Uterus (tissue), 4 donors: ENCODE measurements around the gene FAM168B. TPM values are rescaled to one million over a fixed set of nuclear protein-coding genes. Genes with fewer than 3 reads are reported as not detected.

Experiments used
- DNase-seq, 2 donors: peaks; one replicate each; pipeline ENCODE4 v3.0.0-alpha.2; 2019 to 2020
- H3K27ac ChIP-seq, 2 donors: fragments of 200-600 bp; sonication (generic); 1 replicate in 1 of 2; 2 replicates in 1 of 2; pipeline ENCODE4 v1.5.1; 2016 to 2018
- H3K27me3 ChIP-seq, 2 donors: fragments of 200-600 bp; sonication (generic); one replicate each; pipeline ENCODE4 v1.5.1; 2018 to 2019; ENCODE audit warnings: control low read depth in 1 of 2
- H3K36me3 ChIP-seq, 2 donors: fragments of 200-600 bp; sonication (generic); one replicate each; pipeline ENCODE4 v1.5.1; 2019; ENCODE audit warnings: control low read depth in 1 of 2
- H3K4me1 ChIP-seq, 2 donors: fragments of 200-600 bp; sonication (generic); one replicate each; pipeline ENCODE4 v1.5.1; 2018 to 2019; ENCODE audit warnings: control low read depth in 1 of 2
- H3K4me3 ChIP-seq, 2 donors: fragments of 200-600 bp; sonication (generic); 1 replicate in 1 of 2; 2 replicates in 1 of 2; pipeline ENCODE4 v1.5.1; 2018 to 2019; ENCODE audit warnings: mild to moderate bottlenecking in 1 of 2
- H3K9me3 ChIP-seq, 2 donors: fragments of 200-600 bp; sonication (generic); one replicate each; pipeline ENCODE4 v1.5.1; 2019; ENCODE audit warnings: control low read depth in 1 of 2
- CTCF ChIP-seq, 4 experiments: fragments of 200-600 bp in 2 of 4; fragments of 450-650 bp in 2 of 4; sonication (generic) in 2 of 4; IDR thresholded peaks; one replicate each; pipeline ENCODE4 v1.5.1; 2016 to 2019; ENCODE audit warnings: antibody characterized with exemption in 4 of 4, mild to moderate bottlenecking in 2 of 4, moderate library complexity in 1 of 4
- POLR2A ChIP-seq, 2 donors: fragments of 450-650 bp; IDR thresholded peaks; one replicate each; pipeline ENCODE4 v1.6.1; 2016; ENCODE audit warnings: antibody characterized with exemption in 2 of 2, mild to moderate bottlenecking in 1 of 2, moderate library complexity in 1 of 2
- intact Hi-C: fragments of 100-400 bp; cut with DNase I; formaldehyde crosslinking; loops from one replicate; pipeline ENCODE4 v1.15.1; 2023; ENCODE audit warnings: low total_unique reads
- total RNA-seq, 4 donors: library from RNA; depleted of rRNA in 3 of 4; stranded (reverse); fragments of >200 nt in 3 of 4; gene quantifications; one replicate each; pipeline versions ENCODE4 v1.1.0 to v1.2.4, GENCODE V29; 2014 to 2023
- donor health status: DM: yes; HTN: yes; CAD: no.

FAM168B gene
- total RNA-seq, 4 donors from 2014 or later, result 50.0 to 194 (median 104) TPM

DNA sequence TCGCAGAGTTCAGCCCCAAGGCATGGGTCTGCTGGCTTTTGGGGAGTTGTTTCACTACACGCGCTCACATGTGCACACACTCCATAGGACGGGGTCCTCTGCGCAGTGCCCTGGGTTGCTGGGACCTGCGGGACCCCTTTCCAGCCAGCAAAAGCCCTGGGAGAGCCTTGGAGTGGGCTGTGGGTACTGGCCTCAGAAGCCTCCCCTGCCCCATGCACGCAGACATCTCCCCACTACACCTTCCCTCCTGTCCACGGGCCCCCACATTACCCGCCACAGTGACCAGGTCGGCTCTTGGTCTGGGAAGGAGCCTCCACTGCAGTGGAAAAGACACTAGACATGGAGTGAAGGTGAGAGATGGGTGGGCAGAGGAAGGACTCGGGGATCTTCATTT, 48.5 kb downstream of the FAM168B start:
- no peak for DNase-seq
- no peaks in the 10 kb centered on the region for H3K36me3 ChIP-seq
- H3K9me3 ChIP-seq, result no peaks in the 10 kb centered on the region
- no peak overlapping the region for H3K4me3 ChIP-seq
- intact Hi-C loops, result no loop called here
- no peak overlapping the region for H3K27ac ChIP-seq
- no peaks in the 10 kb centered on the region for H3K27me3 ChIP-seq
- H3K4me1 ChIP-seq, result no peaks in the 10 kb centered on the region
- no peak for TF ChIP-seq POLR2A (IDR thresholded peaks at IDR 0.05)
- TF ChIP-seq CTCF (IDR thresholded peaks at IDR 0.05), result no peak

GRCh38 chr2:131044075-131044756, 49.0 kb downstream of the FAM168B start:
- no peak overlapping the region for H3K27ac ChIP-seq
- no peak for DNase-seq
- H3K4me3 ChIP-seq, result no peak overlapping the region
- no peaks in the 10 kb centered on the region for H3K27me3 ChIP-seq
- no peaks in the 10 kb centered on the region for H3K36me3 ChIP-seq
- no peak for TF ChIP-seq CTCF (IDR thresholded peaks at IDR 0.05)
- no peak for TF ChIP-seq POLR2A (IDR thresholded peaks at IDR 0.05)
- no peaks in the 10 kb centered on the region for H3K4me1 ChIP-seq
- H3K9me3 ChIP-seq, result no peaks in the 10 kb centered on the region
- intact Hi-C loops, result no loop called here

DNA sequence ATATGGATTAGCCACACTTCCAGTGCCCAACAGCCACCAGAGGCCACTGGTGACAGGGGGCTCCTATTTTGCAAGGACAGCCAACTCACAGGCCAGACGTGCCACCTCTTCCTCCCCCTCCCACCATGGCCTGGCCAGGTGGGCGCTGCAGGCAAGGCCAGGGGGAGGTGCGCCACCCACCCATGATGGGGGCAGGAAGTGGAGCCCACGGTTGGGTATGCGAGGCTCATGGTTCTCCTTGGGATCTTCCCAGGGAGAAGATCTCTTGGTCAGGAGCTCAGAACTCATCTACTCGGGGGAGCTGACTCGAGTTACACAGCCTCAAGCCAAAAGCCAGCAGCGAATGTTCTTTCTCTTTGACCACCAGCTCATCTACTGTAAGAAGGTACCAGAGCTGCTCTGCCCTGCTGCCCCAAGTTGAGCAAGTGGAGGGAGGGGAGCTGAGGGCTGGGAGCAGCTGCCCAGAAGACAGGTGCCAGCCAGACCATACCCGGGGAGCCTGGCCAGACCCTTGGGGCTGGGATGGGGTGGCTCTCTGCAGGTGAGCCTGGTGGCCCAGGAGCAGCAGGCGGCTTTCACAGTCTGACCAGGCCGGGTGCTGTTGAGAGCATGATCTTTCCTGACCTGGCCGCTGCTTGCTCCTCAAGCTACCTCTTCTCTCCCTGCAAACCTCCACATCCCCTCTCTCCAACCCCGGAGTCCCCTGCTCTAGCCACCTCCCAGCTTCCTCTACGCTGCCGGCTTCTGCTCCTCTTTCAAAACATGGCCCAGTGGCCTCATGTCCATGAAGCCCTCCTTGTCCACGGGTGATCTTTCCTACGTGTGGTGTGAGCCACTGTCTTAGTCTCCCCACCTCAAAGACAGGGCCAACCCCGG, 49.8 kb downstream of the FAM168B start:
- intact Hi-C loops, result no loop called here
- H3K27ac ChIP-seq, result no peak overlapping the region
- no peaks in the 10 kb centered on the region for H3K9me3 ChIP-seq
- TF ChIP-seq POLR2A (IDR thresholded peaks at IDR 0.05) (no peak), CTCF (IDR thresholded peaks at IDR 0.05) (no peak)
- H3K4me3 ChIP-seq, result no peak overlapping the region
- no peaks in the 10 kb centered on the region for H3K4me1 ChIP-seq
- no peak for DNase-seq
- H3K27me3 ChIP-seq, result no peaks in the 10 kb centered on the region
- no peaks in the 10 kb centered on the region for H3K36me3 ChIP-seq

GRCh38 chr2:131042148-131042775, 51.0 kb downstream of the FAM168B start:
- H3K4me1 ChIP-seq, result no peaks in the 10 kb centered on the region
- H3K27ac ChIP-seq, result no peak overlapping the region
- H3K36me3 ChIP-seq, result no peaks in the 10 kb centered on the region
- no peak overlapping the region for H3K4me3 ChIP-seq
- intact Hi-C loops, result no loop called here
- no peaks in the 10 kb centered on the region for H3K9me3 ChIP-seq
- no peaks in the 10 kb centered on the region for H3K27me3 ChIP-seq
- TF ChIP-seq POLR2A (IDR thresholded peaks at IDR 0.05) (no peak), CTCF (IDR thresholded peaks at IDR 0.05) (no peak)
- no peak for DNase-seq
